Ascending aorta (tissue), 2 donors: ENCODE results near the gene KDM2A. TPM values are rescaled to one million over a fixed set of nuclear protein-coding genes. Genes with fewer than 3 reads are reported as not detected.
A peak's percentile ranks its signal among the peaks of the same experiment; 100 is the strongest.

Source experiments
- DNase-seq, 2 donors: peaks; one replicate each; pipeline ENCODE4 v3.0.0-alpha.2; 2019; ENCODE audit warnings: low spot score in 2 of 2
- H3K27ac ChIP-seq, 2 donors: fragments of 200-600 bp; sonication (generic); one replicate each; pipeline ENCODE4 v1.5.1; 2016 to 2017; ENCODE audit warnings: mild to moderate bottlenecking in 1 of 2
- H3K27me3 ChIP-seq: fragments of 200-600 bp; sonication (generic); one replicate; pipeline ENCODE4 v1.5.1; 2017
- H3K36me3 ChIP-seq, 2 donors: fragments of 200-600 bp; sonication (generic); one replicate each; pipeline ENCODE4 v1.5.1; 2016
- H3K4me1 ChIP-seq, 2 donors: fragments of 200-600 bp; sonication (generic); one replicate each; pipeline ENCODE4 v1.5.1; 2016 to 2017; ENCODE audit warnings: mild to moderate bottlenecking in 1 of 2
- H3K4me3 ChIP-seq, 2 donors: fragments of 200-600 bp; sonication (generic); one replicate each; pipeline ENCODE4 v1.5.1; 2016 to 2017; ENCODE audit warnings: mild to moderate bottlenecking in 1 of 2
- H3K9me3 ChIP-seq, 2 donors: fragments of 200-600 bp; sonication (generic); one replicate each; pipeline ENCODE4 v1.5.1; 2016
- CTCF ChIP-seq, 3 experiments: fragments of 200-600 bp in 2 of 3; fragments of 450-650 bp in 1 of 3; sonication (generic) in 2 of 3; IDR thresholded peaks; one replicate each; pipeline ENCODE4 v1.5.1; 2016 to 2019; ENCODE audit warnings: antibody characterized with exemption in 3 of 3, mild to moderate bottlenecking in 1 of 3, moderate library complexity in 1 of 3
- intact Hi-C: fragments of 100-400 bp; cut with DNase I; formaldehyde crosslinking; loops from one replicate; pipeline ENCODE4 v1.15.1; 2023
- total RNA-seq: library from RNA; depleted of rRNA; stranded (reverse); fragments of >200 nt; gene quantifications from one replicate; pipeline ENCODE4 v1.1.0, GENCODE V29; 2016

KDM2A gene
- total RNA-seq, 1 donor from 2014 or later: 129 TPM

DNA sequence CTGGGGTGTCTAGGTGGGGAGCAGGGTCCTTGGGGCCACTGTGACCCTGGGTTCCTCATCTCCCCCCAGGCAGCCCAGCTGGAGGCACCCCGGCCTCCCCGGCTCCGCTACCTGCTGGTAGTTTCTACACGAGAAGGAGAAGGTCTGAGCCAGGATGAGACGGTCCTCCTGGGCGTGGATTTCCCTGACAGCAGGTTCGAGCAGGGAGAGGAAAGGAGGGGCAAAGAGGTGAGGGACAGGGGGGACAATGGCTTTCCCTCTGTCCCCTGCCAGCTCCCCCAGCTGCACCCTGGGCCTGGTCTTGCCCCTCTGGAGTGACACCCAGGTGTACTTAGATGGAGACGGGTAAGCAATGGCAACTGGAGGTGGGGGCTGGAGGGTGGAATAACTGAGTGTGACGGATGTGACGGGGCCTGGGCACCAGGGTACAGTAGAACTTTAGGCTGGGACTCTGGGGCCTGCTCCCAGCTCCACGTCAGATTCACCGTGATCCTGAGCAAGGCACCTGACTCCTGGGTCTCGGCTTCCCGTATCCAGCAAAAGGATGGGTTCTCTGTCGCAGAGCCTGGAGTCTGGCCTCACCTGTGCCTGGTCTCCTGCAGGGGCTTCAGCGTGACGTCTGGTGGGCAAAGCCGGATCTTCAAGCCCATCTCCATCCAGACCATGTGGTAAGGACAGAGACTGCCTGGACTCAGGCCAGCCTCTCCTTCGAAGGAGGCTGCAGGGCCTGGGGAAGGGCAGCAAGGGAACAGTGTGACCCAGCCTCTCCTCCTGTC lies 187.9 kb downstream of the KDM2A start:
- peak in 1 of 2 donors; percentile 48 for DNase-seq
- Histone ChIP-seq H3K9me3 (no peaks in the 10 kb centered on the region), H3K36me3 (peaks cover 27 to 50% of the 10 kb centered on the region in 2 donors), H3K27me3 (no peaks in the 10 kb centered on the region), H3K4me3 (no peak overlapping the region), H3K4me1 (peaks cover 9 to 17% of the 10 kb centered on the region in 2 donors), H3K27ac (no peak overlapping the region)
- intact Hi-C loops: no loop called here
- TF ChIP-seq CTCF (IDR thresholded peaks at IDR 0.05): no peak

DNA sequence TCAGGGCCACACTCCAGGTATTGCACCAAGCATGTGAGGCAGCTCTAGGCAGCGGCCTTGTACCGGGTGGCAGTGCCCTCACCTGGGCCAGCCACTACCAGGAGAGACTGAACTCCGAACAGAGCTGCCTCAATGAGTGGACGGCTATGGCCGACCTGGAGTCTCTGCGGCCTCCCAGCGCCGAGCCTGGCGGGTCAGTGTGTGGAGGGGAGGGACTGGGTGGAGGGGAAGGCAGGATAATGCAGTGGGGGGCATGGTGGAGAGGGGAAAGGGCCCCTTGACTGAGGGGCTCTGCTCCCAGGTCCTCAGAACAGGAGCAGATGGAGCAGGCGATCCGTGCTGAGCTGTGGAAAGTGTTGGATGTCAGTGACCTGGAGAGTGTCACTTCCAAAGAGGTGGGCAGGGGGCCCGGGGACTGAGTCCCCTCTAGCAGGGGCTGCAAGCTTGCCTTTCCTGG lies 188.5 kb downstream of the KDM2A start:
- Histone ChIP-seq H3K27ac (no peak overlapping the region), H3K4me1 (peaks cover 7 to 11% of the 10 kb centered on the region in 2 donors), H3K36me3 (peaks cover 27 to 50% of the 10 kb centered on the region in 2 donors), H3K27me3 (no peaks in the 10 kb centered on the region), H3K4me3 (no peak overlapping the region), H3K9me3 (no peaks in the 10 kb centered on the region)
- DNase-seq: peak in 1 of 2 donors; percentile 50
- no peak for TF ChIP-seq CTCF (IDR thresholded peaks at IDR 0.05)
- intact Hi-C loops: no loop called here

Other genes with a start within 250 kb of the KDM2A start
- 13.5 TPM for gene PC, start 160.9 kb upstream of the KDM2A start, total RNA-seq
- not detected for gene C11orf86, start 144.0 kb upstream of the KDM2A start, total RNA-seq
- 6.3 TPM for gene SYT12, start 96.1 kb upstream of the KDM2A start, total RNA-seq
- 82.6 TPM for gene RHOD, start 62.4 kb upstream of the KDM2A start, total RNA-seq
- 65.3 TPM for gene GRK2, start 147.2 kb downstream of the KDM2A start, total RNA-seq
- 54.7 TPM for gene ANKRD13D, start 170.0 kb downstream of the KDM2A start, total RNA-seq
- gene SSH3, start 184.3 kb downstream of the KDM2A start, total RNA-seq: 30.9 TPM
- gene POLD4, start 234.3 kb downstream of the KDM2A start, total RNA-seq: 107 TPM